ENCODE measurements around the gene GALNT9.
"Not testable (repeated sequence)": the region's sequence is repeated elsewhere in the genome, so short reads cannot be mapped to it uniquely, and the experiment has no call there.

GALNT9 gene

GRCh38 chr12:132278401-132279183 is 50.8 kb downstream of the GALNT9 start:
- no peak for DNase-seq (ENCODE audit: low spot score)

- DNase-seq (ENCODE audit: low spot score): no peak
Measured at GRCh38 chr12:132277949-132278348, 51.4 kb downstream of the GALNT9 start.

GRCh38 chr12:132277374-132277941 is 51.9 kb downstream of the GALNT9 start:
- DNase-seq (ENCODE audit: low spot score): no peak

- no peak for DNase-seq (ENCODE audit: low spot score)
Measured at GRCh38 chr12:132276827-132277373, 52.5 kb downstream of the GALNT9 start.

GRCh38 chr12:132276066-132276826 is 53.1 kb downstream of the GALNT9 start:
- no peak for DNase-seq (ENCODE audit: low spot score)

GRCh38 chr12:132275631-132276030 is 53.8 kb downstream of the GALNT9 start:
- DNase-seq (ENCODE audit: low spot score): no peak

GRCh38 chr12:132275110-132275531 is 54.3 kb downstream of the GALNT9 start:
- DNase-seq (ENCODE audit: low spot score): no peak

- no peak for DNase-seq (ENCODE audit: low spot score)
Measured at GRCh38 chr12:132273992-132274334, 55.4 kb downstream of the GALNT9 start.

- no peak for DNase-seq (ENCODE audit: low spot score)
Measured at GRCh38 chr12:132272711-132273110, 56.7 kb downstream of the GALNT9 start.

- DNase-seq (ENCODE audit: low spot score): no peak
Measured at GRCh38 chr12:132271755-132272092, 57.7 kb downstream of the GALNT9 start.

GRCh38 chr12:132270969-132271754 is 58.2 kb downstream of the GALNT9 start:
- DNase-seq (ENCODE audit: low spot score): no peak

- DNase-seq (ENCODE audit: low spot score): no peak
Measured at GRCh38 chr12:132270516-132270915, 58.9 kb downstream of the GALNT9 start.

- no peak for DNase-seq (ENCODE audit: low spot score)
Measured at GRCh38 chr12:132269271-132269968, 60.0 kb downstream of the GALNT9 start.

GRCh38 chr12:132268674-132269073 is 60.7 kb downstream of the GALNT9 start:
- no peak for DNase-seq (ENCODE audit: low spot score)

- no peak for DNase-seq (ENCODE audit: low spot score)
Measured at GRCh38 chr12:132267873-132268272, 61.5 kb downstream of the GALNT9 start.

- no peak for DNase-seq (ENCODE audit: low spot score)
Measured at GRCh38 chr12:132266802-132267201, 62.6 kb downstream of the GALNT9 start.

GRCh38 chr12:132266370-132266769 is 63.0 kb downstream of the GALNT9 start:
- DNase-seq (ENCODE audit: low spot score): no peak

- DNase-seq (ENCODE audit: low spot score): not testable (repeated sequence)
Measured at GRCh38 chr12:132265822-132266221, 63.6 kb downstream of the GALNT9 start.

- DNase-seq (ENCODE audit: low spot score): no peak
Measured at GRCh38 chr12:132265056-132265800, 64.2 kb downstream of the GALNT9 start.

- DNase-seq (ENCODE audit: low spot score): no peak
Measured at GRCh38 chr12:132264086-132265010, 65.0 kb downstream of the GALNT9 start.

Data from hematopoietic multipotent progenitor cell treated with erythropoietin and hydrocortisone succinate and interleukin-3 and kit ligand, for 17 days (in vitro differentiated cells).